ENCODE data around the gene CERS1.

Gene CERS1

GRCh38 chr19:18871543-18871942 lies 24.4 kb downstream of the CERS1 start:
- Histone ChIP-seq H3F3A (ENCODE audit: low read depth) (no peaks in the 10 kb centered on the region), H4K20me1 (ENCODE audit: insufficient read depth, low read length, poor library complexity, severe bottlenecking) (no peaks in the 10 kb centered on the region), H3K9me2 (replicated peaks; ENCODE audit: low read depth, low read length) (no peaks in the 10 kb centered on the region), H3K27me3 (ENCODE audit: insufficient read depth, low read length, poor library complexity, severe bottlenecking) (no peaks in the 10 kb centered on the region), H3K4me1 (ENCODE audit: insufficient read depth, low read length, poor library complexity, severe bottlenecking) (no peaks in the 10 kb centered on the region), H3K36me3 (ENCODE audit: insufficient read depth, low read length) (peaks cover 15% of the 10 kb centered on the region; the same call in 1 of the 2 replicates), H2AFZ (ENCODE audit: low read length) (no peak overlapping the region), H3K79me2 (ENCODE audit: insufficient read depth, low read length) (no peaks in the 10 kb centered on the region), H3K9me3 (ENCODE audit: insufficient read depth, low read depth, low read length) (no peaks in the 10 kb centered on the region), H3K4me2 (ENCODE audit: low read depth, low read length, poor library complexity, severe bottlenecking) (no peak overlapping the region), H3K9ac (ENCODE audit: low read depth, low read length, poor library complexity, severe bottlenecking) (no peak overlapping the region), H3K4me3 (ENCODE audit: low read length, poor library complexity, severe bottlenecking) (no peak overlapping the region)
- TF ChIP-seq CTCF (conservative IDR thresholded peaks at IDR 0.05; ENCODE audit: low read length), result no peak
- no peak for TF ChIP-seq EZH2phosphoT487 (IDR thresholded peaks at IDR 0.05; ENCODE audit: borderline replicate concordance)

GRCh38 chr19:18870531-18871172 lies 25.3 kb downstream of the CERS1 start:
- Histone ChIP-seq H3K9me2 (replicated peaks; ENCODE audit: low read depth, low read length) (no peaks in the 10 kb centered on the region), H4K20me1 (ENCODE audit: insufficient read depth, low read length, poor library complexity, severe bottlenecking) (no peaks in the 10 kb centered on the region), H3K79me2 (ENCODE audit: insufficient read depth, low read length) (no peaks in the 10 kb centered on the region), H3K4me2 (ENCODE audit: low read depth, low read length, poor library complexity, severe bottlenecking) (no peak overlapping the region), H3K4me1 (ENCODE audit: insufficient read depth, low read length, poor library complexity, severe bottlenecking) (no peaks in the 10 kb centered on the region), H3K9me3 (ENCODE audit: insufficient read depth, low read depth, low read length) (no peaks in the 10 kb centered on the region), H3K4me3 (ENCODE audit: low read length, poor library complexity, severe bottlenecking) (no peak overlapping the region), H3K36me3 (ENCODE audit: insufficient read depth, low read length) (peaks cover 24% of the 10 kb centered on the region; the same call in 1 of the 2 replicates), H3K9ac (ENCODE audit: low read depth, low read length, poor library complexity, severe bottlenecking) (no peak overlapping the region), H3K27me3 (ENCODE audit: insufficient read depth, low read length, poor library complexity, severe bottlenecking) (no peaks in the 10 kb centered on the region), H2AFZ (ENCODE audit: low read length) (no peak overlapping the region), H3F3A (ENCODE audit: low read depth) (no peaks in the 10 kb centered on the region)
- TF ChIP-seq CTCF (conservative IDR thresholded peaks at IDR 0.05; ENCODE audit: low read length), result no peak
- no peak for TF ChIP-seq EZH2phosphoT487 (IDR thresholded peaks at IDR 0.05; ENCODE audit: borderline replicate concordance)

- no peaks in the 10 kb centered on the region for H3K9me3 ChIP-seq (ENCODE audit: insufficient read depth, low read depth, low read length)
- no peak overlapping the region for H3K9ac ChIP-seq (ENCODE audit: low read depth, low read length, poor library complexity, severe bottlenecking)
- H3K36me3 ChIP-seq (ENCODE audit: insufficient read depth, low read length), result peaks cover 31% of the 10 kb centered on the region; the same call in 1 of the 2 replicates
- no peaks in the 10 kb centered on the region for H3K27me3 ChIP-seq (ENCODE audit: insufficient read depth, low read length, poor library complexity, severe bottlenecking)
- H3K4me1 ChIP-seq (ENCODE audit: insufficient read depth, low read length, poor library complexity, severe bottlenecking), result no peaks in the 10 kb centered on the region
- no peak for TF ChIP-seq EZH2phosphoT487 (IDR thresholded peaks at IDR 0.05; ENCODE audit: borderline replicate concordance)
- TF ChIP-seq CTCF (conservative IDR thresholded peaks at IDR 0.05; ENCODE audit: low read length), result no peak
- no peaks in the 10 kb centered on the region for H4K20me1 ChIP-seq (ENCODE audit: insufficient read depth, low read length, poor library complexity, severe bottlenecking)
- H3K79me2 ChIP-seq (ENCODE audit: insufficient read depth, low read length), result no peaks in the 10 kb centered on the region
- no peaks in the 10 kb centered on the region for H3K9me2 ChIP-seq (replicated peaks; ENCODE audit: low read depth, low read length)
- H3F3A ChIP-seq (ENCODE audit: low read depth), result no peaks in the 10 kb centered on the region
- H3K4me2 ChIP-seq (ENCODE audit: low read depth, low read length, poor library complexity, severe bottlenecking), result no peak overlapping the region
- no peak overlapping the region for H2AFZ ChIP-seq (ENCODE audit: low read length)
- H3K4me3 ChIP-seq (ENCODE audit: low read length, poor library complexity, severe bottlenecking), result no peak overlapping the region
Measured at GRCh38 chr19:18869781-18870530, 26.0 kb downstream of the CERS1 start.
